ENCODE measurements around the gene DDX17.

DDX17 gene

GRCh38 chr22:38510416-38510970 is 4.4 kb upstream of the DDX17 start:
- H3K36me3 ChIP-seq (ENCODE audit: insufficient read depth, low read length) = no peaks in the 10 kb centered on the region
- H3K9me3 ChIP-seq (ENCODE audit: low read length) = no peaks in the 10 kb centered on the region
- H3K4me3 ChIP-seq (ENCODE audit: low read depth in 1 of 2, low read length in 2 of 2) = no peak overlapping the region
- H3K27ac ChIP-seq (ENCODE audit: low read depth, low read length) = no peak overlapping the region
- no peak overlapping the region for H3K9ac ChIP-seq (ENCODE audit: low read length)
- H3K4me1 ChIP-seq (ENCODE audit: insufficient read depth, low read length) = peaks cover 7% of the 10 kb centered on the region
- no peaks in the 10 kb centered on the region for H3K27me3 ChIP-seq (ENCODE audit: control insufficient read depth in 1 of 2, insufficient read depth in 2 of 2, low read length in 2 of 2)

DNA sequence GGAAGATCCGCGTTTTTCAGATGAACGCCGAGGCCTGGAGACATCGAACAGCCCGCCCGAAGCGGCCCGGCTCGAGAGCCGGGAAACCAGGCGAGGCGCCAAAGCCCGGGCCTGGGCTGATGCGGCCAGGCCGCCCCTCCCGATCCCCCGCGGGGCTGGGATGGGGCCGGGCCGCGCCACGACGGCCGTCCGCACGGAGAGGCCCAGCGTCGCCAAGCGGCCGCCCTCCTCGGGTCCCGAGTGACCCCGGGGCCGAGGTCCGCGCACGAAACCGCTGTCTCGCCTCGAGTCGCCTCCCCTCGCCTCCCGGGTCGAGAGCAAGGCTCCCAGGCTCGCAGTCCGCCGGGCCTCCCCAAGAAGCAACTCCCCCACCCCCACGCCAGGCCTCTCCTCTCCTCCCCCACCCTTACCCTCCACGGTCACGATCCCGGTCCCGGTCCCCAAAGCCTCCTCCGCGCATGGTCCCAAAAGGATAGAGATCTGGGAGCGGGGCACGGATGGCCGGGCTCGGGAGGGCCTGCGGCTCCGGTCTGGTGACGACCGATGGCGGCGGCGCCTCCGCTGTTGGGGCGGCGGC is 482 bp downstream of the DDX17 start:
- H3K4me1 ChIP-seq (ENCODE audit: insufficient read depth, low read length) = peaks cover 43% of the 10 kb centered on the region
- peak overlapping the region; percentile 91 for H3K27ac ChIP-seq (ENCODE audit: low read depth, low read length)
- peak overlapping the region; percentile 88 for H3K9ac ChIP-seq (ENCODE audit: low read length)
- H3K27me3 ChIP-seq (ENCODE audit: control insufficient read depth in 1 of 2, insufficient read depth in 2 of 2, low read length in 2 of 2) = no peaks in the 10 kb centered on the region
- H3K4me3 ChIP-seq (ENCODE audit: low read depth in 1 of 2, low read length in 2 of 2) = peak overlapping the region; percentile 81 to 90
- no peaks in the 10 kb centered on the region for H3K9me3 ChIP-seq (ENCODE audit: low read length)
- peaks cover 14% of the 10 kb centered on the region for H3K36me3 ChIP-seq (ENCODE audit: insufficient read depth, low read length)

GRCh38 chr22:38504731-38505540 is 1.2 kb downstream of the DDX17 start:
- peaks cover 43% of the 10 kb centered on the region for H3K4me1 ChIP-seq (ENCODE audit: insufficient read depth, low read length)

GRCh38 chr22:38503021-38503420 is 3.1 kb downstream of the DDX17 start:
- Histone ChIP-seq H3K36me3 (ENCODE audit: insufficient read depth, low read length) (peaks cover 39% of the 10 kb centered on the region), H3K4me1 (ENCODE audit: insufficient read depth, low read length) (peaks cover 44% of the 10 kb centered on the region), H3K27me3 (ENCODE audit: control insufficient read depth in 1 of 2, insufficient read depth in 2 of 2, low read length in 2 of 2) (no peaks in the 10 kb centered on the region), H3K9me3 (ENCODE audit: low read length) (no peaks in the 10 kb centered on the region), H3K9ac (ENCODE audit: low read length) (peak overlapping the region; percentile 2), H3K27ac (ENCODE audit: low read depth, low read length) (no peak overlapping the region), H3K4me3 (ENCODE audit: low read depth in 1 of 2, low read length in 2 of 2) (peak overlapping the region in 1 of 2 donors; percentile 81)

More at GRCh38 chr22:38504731-38505540, 1.2 kb downstream of the DDX17 start:
- H3K9me3 ChIP-seq (ENCODE audit: low read length) = no peaks in the 10 kb centered on the region
- no peaks in the 10 kb centered on the region for H3K27me3 ChIP-seq (ENCODE audit: control insufficient read depth in 1 of 2, insufficient read depth in 2 of 2, low read length in 2 of 2)
- H3K27ac ChIP-seq (ENCODE audit: low read depth, low read length) = peak overlapping the region; percentile 91
- peak overlapping the region; percentile 88 for H3K9ac ChIP-seq (ENCODE audit: low read length)
- H3K4me3 ChIP-seq (ENCODE audit: low read depth in 1 of 2, low read length in 2 of 2) = peak overlapping the region; percentile 81 to 90
- H3K36me3 ChIP-seq (ENCODE audit: insufficient read depth, low read length) = peaks cover 20% of the 10 kb centered on the region

DNA sequence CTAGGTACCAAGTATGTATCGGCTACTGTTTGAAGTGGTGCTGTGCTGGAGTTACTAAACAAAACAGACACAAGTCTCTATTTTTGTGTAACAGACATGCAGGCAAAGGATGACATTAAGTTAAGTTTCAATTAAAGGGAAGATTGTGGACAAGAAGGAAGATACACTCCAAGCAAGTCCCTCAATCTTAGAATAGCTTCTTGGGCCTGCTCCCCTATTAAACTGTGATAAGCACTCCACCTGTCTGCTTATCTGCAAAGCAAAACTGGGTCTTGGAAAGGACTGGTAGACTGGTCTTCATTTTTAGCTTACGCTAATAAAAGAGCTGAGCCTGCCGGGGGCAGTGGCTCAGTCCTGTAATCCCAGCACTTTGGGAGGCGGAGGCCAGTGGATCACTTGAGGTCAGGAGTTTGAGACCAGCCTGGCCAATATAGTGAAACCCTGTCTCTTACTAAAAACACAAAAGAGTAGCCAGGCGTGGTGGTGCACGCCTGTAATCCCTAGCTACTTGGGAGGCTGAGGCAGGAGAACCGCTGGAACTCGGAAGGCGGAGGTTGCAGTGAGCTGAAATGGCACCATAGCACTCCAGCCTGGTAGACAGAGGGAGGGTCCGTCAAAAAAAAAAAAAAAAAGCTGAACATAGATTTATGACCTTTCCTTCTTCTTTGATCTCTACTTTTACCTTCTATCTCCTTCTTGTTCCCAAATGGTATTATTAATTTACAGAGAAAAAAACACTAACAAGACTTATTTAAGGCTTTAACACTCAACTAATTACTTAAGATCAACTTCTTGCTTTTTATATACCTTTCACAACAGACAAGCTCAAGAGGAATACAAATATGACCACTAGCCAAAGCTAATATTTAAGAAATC is 4.1 kb downstream of the DDX17 start:
- Histone ChIP-seq H3K27ac (ENCODE audit: low read depth, low read length) (peak overlapping the region; percentile 17), H3K36me3 (ENCODE audit: insufficient read depth, low read length) (peaks cover 46% of the 10 kb centered on the region), H3K4me1 (ENCODE audit: insufficient read depth, low read length) (peaks cover 44% of the 10 kb centered on the region), H3K4me3 (ENCODE audit: low read depth in 1 of 2, low read length in 2 of 2) (peak overlapping the region in 1 of 2 donors; percentile 81), H3K9me3 (ENCODE audit: low read length) (no peaks in the 10 kb centered on the region), H3K27me3 (ENCODE audit: control insufficient read depth in 1 of 2, insufficient read depth in 2 of 2, low read length in 2 of 2) (no peaks in the 10 kb centered on the region), H3K9ac (ENCODE audit: low read length) (no peak overlapping the region)

DNA sequence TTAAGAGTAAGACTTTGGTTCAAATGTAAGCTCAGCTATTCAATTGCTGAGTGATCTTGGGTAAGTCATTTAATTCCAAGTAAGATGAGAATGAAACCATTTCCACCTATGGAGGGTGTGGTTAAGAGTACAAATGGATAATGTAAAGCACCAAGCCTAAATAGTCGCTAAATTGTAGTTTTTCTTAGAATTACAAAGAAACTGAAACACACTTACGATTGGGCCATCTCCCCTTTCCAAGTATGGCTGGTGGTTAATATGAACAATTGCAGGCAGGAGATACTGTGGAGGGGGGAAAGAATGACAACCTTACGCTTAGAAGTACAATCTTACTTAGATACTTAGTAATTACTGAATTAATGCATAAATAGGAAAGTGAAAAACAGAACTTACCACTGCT is 8.2 kb downstream of the DDX17 start:
- H3K36me3 ChIP-seq (ENCODE audit: insufficient read depth, low read length) = peaks cover 82% of the 10 kb centered on the region
- H3K9ac ChIP-seq (ENCODE audit: low read length) = no peak overlapping the region
- H3K4me1 ChIP-seq (ENCODE audit: insufficient read depth, low read length) = peaks cover 25% of the 10 kb centered on the region
- H3K4me3 ChIP-seq (ENCODE audit: low read depth in 1 of 2, low read length in 2 of 2) = no peak overlapping the region
- no peaks in the 10 kb centered on the region for H3K27me3 ChIP-seq (ENCODE audit: control insufficient read depth in 1 of 2, insufficient read depth in 2 of 2, low read length in 2 of 2)
- H3K27ac ChIP-seq (ENCODE audit: low read depth, low read length) = no peak overlapping the region
- no peaks in the 10 kb centered on the region for H3K9me3 ChIP-seq (ENCODE audit: low read length)

DNA sequence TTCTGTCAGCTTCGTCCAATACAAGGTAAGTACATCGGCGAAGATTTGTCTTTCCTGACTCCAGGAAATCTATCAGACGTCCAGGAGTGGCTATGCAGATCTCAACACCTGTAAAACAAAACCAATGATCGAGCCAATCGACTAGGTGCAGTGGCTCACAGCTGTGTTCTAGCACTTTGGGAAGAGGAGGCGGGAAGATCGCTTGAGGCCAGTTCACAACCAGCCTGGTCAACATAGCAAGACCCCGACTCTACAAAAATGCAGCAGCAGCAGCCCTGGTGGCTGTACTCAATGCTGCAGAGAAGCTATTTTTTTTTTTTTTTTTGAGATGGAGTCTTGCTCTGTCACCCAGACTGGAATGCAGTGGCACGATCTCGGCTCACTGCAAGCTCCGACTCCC is 11.2 kb downstream of the DDX17 start:
- H3K9me3 ChIP-seq (ENCODE audit: low read length) = no peaks in the 10 kb centered on the region
- H3K27me3 ChIP-seq (ENCODE audit: control insufficient read depth in 1 of 2, insufficient read depth in 2 of 2, low read length in 2 of 2) = no peaks in the 10 kb centered on the region
- no peak overlapping the region for H3K4me3 ChIP-seq (ENCODE audit: low read depth in 1 of 2, low read length in 2 of 2)
- H3K9ac ChIP-seq (ENCODE audit: low read length) = no peak overlapping the region
- no peak overlapping the region for H3K27ac ChIP-seq (ENCODE audit: low read depth, low read length)
- peaks cover 94% of the 10 kb centered on the region for H3K36me3 ChIP-seq (ENCODE audit: insufficient read depth, low read length)
- H3K4me1 ChIP-seq (ENCODE audit: insufficient read depth, low read length) = peaks cover 16% of the 10 kb centered on the region

- Histone ChIP-seq H3K9me3 (ENCODE audit: low read length) (no peaks in the 10 kb centered on the region), H3K4me3 (ENCODE audit: low read depth in 1 of 2, low read length in 2 of 2) (no peak overlapping the region), H3K27ac (ENCODE audit: low read depth, low read length) (no peak overlapping the region), H3K27me3 (ENCODE audit: control insufficient read depth in 1 of 2, insufficient read depth in 2 of 2, low read length in 2 of 2) (no peaks in the 10 kb centered on the region), H3K4me1 (ENCODE audit: insufficient read depth, low read length) (peaks cover 20% of the 10 kb centered on the region), H3K36me3 (ENCODE audit: insufficient read depth, low read length) (peaks cover 94% of the 10 kb centered on the region), H3K9ac (ENCODE audit: low read length) (no peak overlapping the region)
Measured at GRCh38 chr22:38494498-38494897, 11.6 kb downstream of the DDX17 start.

DNA sequence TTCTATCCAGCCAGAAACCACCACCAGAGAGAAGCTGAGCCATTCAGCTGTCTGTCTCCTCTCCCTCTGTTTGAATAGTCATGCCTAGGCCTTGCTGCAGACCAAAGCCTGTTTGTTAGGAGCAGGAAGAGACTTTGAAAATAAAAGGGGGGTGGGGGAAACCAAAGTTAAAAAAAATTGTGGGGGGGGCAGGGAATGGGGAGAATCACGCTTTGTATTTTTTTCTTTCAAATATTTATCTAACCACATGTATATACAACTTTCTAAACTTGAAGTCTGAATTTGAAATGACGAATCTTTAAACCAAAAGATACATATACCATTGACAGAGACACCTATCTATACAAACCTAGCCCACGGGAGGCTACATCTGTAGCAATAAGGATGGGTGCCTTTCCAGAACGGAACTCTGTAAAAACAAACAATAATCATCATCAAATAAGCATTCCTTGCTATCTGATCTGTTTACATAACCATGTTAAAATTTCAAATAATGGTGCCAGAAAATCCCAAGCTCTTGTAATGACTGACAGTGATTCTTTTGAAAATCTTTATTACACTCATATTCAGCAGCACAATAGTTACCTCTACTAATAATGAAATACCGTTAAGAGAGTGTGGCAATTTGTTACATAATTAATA is 14.3 kb downstream of the DDX17 start:
- no peak overlapping the region for H3K9ac ChIP-seq (ENCODE audit: low read length)
- no peaks in the 10 kb centered on the region for H3K27me3 ChIP-seq (ENCODE audit: control insufficient read depth in 1 of 2, insufficient read depth in 2 of 2, low read length in 2 of 2)
- H3K9me3 ChIP-seq (ENCODE audit: low read length) = no peaks in the 10 kb centered on the region
- no peak overlapping the region for H3K4me3 ChIP-seq (ENCODE audit: low read depth in 1 of 2, low read length in 2 of 2)
- H3K36me3 ChIP-seq (ENCODE audit: insufficient read depth, low read length) = peaks cover 92% of the 10 kb centered on the region
- peaks cover 15% of the 10 kb centered on the region for H3K4me1 ChIP-seq (ENCODE audit: insufficient read depth, low read length)
- no peak overlapping the region for H3K27ac ChIP-seq (ENCODE audit: low read depth, low read length)

GRCh38 chr22:38490915-38491314 is 15.2 kb downstream of the DDX17 start:
- Histone ChIP-seq H3K4me3 (ENCODE audit: low read depth in 1 of 2, low read length in 2 of 2) (no peak overlapping the region), H3K27me3 (ENCODE audit: control insufficient read depth in 1 of 2, insufficient read depth in 2 of 2, low read length in 2 of 2) (no peaks in the 10 kb centered on the region), H3K9ac (ENCODE audit: low read length) (peak overlapping the region; percentile 14), H3K4me1 (ENCODE audit: insufficient read depth, low read length) (peaks cover 15% of the 10 kb centered on the region), H3K36me3 (ENCODE audit: insufficient read depth, low read length) (peaks cover 92% of the 10 kb centered on the region), H3K27ac (ENCODE audit: low read depth, low read length) (peak overlapping the region; percentile 65), H3K9me3 (ENCODE audit: low read length) (no peaks in the 10 kb centered on the region)

All from muscle layer of colon (tissue), 2 donors.